Measurements from ENCODE around the gene BBC3.
"Not testable (repeated sequence)": the region's sequence is repeated elsewhere in the genome, so short reads cannot be mapped to it uniquely, and the experiment has no call there.

DNA sequence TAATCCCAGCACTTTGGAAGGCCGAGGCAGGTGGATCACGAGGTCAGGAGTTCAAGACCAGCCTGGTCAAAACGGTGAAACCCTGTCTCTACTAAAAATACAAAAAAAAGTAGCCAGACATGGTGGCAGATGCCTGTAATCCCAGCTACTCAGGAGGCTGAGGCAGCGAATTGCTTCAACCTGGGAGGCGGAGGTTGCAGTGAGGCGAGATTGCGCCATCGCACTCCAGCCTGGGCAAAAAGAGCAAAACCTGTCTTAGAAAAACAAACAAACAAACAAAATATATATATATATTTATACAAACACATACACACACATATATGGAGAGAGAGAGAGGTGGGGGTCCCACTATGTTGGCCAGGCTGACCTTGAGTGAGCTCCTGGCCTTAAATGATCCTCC lies 22.0 kb upstream of the BBC3 start:
- TF ChIP-seq CTCF (IDR thresholded peaks at IDR 0.05; ENCODE audit: poor library complexity, severe bottlenecking); RAD21 (conservative IDR thresholded peaks at IDR 0.05); SMC3 (conservative IDR thresholded peaks at IDR 0.05; ENCODE audit: poor library complexity); MXI1 (conservative IDR thresholded peaks at IDR 0.05; ENCODE audit: poor library complexity, severe bottlenecking); POLR2AphosphoS5 (IDR thresholded peaks at IDR 0.05); EZH2 (IDR thresholded peaks at IDR 0.05; ENCODE audit: borderline replicate concordance, insufficient read depth, low read length, poor library complexity, severe bottlenecking); EP300 (conservative IDR thresholded peaks at IDR 0.05; ENCODE audit: poor library complexity, severe bottlenecking): not testable (repeated sequence)
- TF ChIP-seq, protein P1, sequence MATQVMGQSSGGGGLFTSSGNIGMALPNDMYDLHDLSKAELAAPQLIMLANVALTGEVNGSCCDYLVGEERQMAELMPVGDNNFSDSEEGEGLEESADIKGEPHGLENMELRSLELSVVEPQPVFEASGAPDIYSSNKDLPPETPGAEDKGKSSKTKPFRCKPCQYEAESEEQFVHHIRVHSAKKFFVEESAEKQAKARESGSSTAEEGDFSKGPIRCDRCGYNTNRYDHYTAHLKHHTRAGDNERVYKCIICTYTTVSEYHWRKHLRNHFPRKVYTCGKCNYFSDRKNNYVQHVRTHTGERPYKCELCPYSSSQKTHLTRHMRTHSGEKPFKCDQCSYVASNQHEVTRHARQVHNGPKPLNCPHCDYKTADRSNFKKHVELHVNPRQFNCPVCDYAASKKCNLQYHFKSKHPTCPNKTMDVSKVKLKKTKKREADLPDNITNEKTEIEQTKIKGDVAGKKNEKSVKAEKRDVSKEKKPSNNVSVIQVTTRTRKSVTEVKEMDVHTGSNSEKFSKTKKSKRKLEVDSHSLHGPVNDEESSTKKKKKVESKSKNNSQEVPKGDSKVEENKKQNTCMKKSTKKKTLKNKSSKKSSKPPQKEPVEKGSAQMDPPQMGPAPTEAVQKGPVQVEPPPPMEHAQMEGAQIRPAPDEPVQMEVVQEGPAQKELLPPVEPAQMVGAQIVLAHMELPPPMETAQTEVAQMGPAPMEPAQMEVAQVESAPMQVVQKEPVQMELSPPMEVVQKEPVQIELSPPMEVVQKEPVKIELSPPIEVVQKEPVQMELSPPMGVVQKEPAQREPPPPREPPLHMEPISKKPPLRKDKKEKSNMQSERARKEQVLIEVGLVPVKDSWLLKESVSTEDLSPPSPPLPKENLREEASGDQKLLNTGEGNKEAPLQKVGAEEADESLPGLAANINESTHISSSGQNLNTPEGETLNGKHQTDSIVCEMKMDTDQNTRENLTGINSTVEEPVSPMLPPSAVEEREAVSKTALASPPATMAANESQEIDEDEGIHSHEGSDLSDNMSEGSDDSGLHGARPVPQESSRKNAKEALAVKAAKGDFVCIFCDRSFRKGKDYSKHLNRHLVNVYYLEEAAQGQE (IDR thresholded peaks at IDR 0.05; ENCODE audit: borderline replicate concordance), result not testable (repeated sequence)

Data from neural cell (in vitro differentiated cells).